ENCODE results near the gene CKM.

The CKM gene

DNA sequence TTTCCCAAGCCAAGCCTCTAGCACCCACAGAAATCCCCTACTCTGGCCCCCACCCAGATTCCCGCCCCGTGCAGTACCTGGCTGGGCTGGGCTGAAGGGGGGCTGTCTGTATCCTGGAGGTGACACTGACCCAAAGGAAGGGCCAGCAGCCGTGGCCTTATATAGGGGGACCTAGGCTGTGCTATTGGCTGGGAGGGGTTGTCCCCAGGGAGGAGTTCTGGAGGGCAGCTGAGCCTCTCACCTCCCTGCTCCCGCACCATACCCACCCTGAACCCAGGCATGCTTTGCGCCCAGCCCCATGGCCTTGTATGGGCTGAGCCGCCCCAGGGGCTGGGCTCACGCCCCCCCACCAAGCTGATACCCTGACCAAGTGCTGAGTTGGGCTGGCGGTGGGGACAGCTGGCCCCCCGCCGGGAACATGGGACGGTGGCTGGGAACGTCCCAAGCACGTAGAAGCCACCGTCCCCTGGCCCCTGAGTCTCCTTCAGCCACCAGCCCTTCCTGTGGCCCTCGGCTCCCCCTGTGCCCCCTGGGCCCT, at the start of gene CKM:
TSS of gene CKM (minus strand) at position 132 of the 538 bp plus-strand sequence. CDS start 3,162 bp downstream, outside the sequence.
- no peak for DNase-seq

DNA sequence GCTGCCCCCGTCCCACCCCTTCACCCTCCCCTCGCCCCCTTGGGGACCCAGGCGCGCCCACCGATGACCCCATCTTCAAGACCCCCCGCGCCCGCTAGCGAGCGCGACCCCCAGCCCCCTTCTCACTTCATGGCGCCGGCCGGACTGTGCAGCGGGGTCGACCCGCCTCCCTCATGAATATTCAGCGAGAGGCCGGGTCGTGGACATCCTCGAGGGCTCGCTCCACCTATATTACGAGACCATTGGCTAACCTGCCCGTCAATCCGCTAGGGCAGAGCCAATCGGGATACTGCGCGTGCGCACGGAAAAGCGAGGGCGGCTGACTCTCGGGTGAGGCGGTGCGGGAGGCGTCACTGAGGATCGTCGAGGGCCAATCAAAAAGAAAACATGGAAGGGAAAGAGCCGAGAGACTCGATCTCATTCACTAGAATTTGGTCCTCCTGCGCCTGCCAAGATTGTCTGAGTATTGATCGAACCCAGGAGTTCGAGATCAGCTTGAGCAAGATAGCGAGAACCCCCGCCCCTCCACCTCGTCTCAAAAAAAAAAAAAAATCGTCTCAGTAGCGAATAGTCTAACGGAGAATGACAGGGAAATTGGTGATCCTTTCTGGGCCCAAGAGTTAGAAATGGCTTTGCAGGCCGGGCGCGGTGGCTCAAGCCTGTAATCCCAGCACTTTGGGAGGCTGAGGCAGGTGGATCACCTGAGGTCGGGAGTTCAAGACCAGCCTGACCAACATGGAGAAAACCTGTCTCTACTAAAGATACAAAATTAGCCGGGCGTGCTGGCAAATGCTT, 47.9 kb upstream of the CKM start, which contains the start of gene ERCC2:
TSS of gene ERCC2 (minus strand) at position 164 of the 795 bp plus-strand sequence. CDS start at position 131, 33 bp downstream.
- peak; percentile 99 for DNase-seq

DNA sequence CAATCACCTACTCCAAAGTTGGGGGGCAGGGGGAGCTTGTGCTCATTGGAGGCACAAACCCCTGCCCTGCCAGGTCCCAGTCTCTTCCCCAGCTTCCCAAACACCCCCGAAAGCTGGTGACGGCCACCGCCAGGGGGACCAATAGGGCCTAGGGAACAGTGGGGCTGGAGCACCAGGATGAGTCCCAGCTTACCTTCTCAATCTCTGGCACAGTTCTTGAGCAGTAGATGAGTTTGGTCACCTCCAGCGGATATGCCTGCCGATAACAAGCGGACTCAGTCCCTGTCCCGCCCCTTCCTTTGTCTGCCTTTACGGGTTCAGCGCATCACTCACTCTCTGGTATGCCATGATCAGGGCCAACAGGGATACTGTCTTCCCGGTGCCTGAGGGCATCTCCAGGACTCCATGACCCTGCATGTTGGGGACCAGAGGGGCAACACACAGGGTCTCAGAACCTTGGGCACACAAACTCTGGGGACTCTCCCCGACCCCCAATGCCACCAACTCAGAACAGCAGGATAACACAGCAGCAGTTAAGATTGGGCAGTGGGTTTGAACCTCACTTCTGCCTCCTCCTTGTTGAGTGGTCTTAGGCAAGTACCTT, 46.2 kb upstream of the CKM start:
- no peak for DNase-seq

DNA sequence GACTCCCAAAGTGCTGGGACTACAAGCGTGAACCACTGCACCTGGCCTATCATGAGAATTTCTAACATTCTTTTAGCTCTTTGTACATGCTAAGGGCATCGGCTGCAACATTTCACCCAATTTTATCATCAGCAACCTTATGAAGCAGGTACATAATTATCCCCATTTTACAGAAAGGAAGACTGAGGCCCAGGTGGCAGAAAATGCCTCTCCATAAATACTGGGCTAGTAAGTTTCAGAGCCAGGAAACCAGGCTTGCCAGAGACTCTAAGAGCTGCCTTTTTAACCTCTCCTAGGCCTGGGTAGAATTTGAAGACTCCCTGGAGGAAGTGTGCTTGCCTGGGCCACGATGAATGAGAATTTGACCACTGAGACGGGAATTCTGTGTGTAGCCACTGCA, 45.5 kb upstream of the CKM start:
- DNase-seq = no peak

DNA sequence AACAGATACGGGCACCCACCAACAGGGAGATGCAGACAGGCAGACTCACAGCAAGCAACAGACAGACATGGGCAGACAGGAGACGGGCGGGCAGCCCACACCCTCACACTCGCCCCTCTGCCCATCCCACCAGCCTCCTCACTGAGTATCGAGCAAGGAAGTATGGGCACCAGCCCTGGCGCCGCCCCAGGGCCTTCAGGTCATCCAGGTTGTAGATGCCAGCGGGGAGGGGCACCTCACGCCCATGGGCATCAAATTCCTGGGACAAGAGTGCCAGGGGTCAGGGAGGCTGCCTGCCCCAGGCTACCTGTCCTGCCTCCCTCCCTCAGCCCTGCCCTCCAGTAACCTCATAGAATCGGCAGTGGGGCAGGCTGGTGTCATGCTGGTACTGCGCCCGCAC, 42.0 kb upstream of the CKM start:
- DNase-seq = no peak

DNA sequence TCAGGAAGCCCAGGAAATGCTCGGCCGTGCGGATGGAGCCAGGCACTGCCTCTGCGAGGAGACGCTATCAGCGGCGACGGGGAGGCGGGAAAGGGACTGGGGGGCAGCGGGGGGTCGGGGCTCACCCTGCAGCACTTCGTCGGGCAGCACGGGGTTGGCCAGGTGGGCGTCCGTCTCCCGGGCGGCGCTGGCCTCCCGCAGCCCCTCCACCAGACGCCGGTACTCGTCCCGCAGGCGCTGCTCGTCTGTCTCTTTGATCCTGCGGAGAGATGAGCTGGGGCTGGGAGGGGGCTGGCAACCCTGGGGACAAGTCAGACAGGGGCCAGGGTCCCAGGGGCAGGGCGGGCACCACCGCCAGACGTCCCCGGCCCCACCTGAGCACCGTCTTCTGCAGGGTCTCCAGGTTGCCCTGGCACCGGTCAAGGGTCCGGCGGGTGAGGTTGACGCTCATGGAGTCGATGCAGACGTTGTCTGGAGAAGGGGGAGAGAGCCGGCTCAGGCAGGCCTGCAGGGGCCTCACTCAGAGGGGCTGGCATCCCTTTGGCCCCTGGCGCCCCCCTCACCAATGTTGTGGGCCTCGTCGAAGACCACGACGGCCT, 41.3 kb upstream of the CKM start:
- no peak for DNase-seq

DNA sequence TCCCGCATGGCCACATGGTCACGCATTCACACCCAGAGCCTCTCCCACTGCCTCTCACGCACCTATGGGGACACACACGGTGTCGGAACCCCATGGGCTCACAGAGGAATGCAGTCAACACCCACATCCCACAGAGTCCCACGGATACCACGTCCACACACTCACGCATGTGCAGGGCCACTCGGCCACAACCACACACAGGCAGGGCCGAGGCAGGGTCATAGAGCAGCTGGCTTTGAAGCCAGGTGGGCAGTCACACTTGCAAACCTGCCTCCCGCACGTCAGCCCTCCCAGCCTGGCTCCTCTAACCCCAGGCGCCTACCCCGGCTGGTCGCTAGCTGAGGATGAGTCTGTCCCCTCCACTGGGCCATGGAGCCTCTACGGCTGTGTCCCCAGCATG, 39.6 kb upstream of the CKM start:
- DNase-seq = no peak

DNA sequence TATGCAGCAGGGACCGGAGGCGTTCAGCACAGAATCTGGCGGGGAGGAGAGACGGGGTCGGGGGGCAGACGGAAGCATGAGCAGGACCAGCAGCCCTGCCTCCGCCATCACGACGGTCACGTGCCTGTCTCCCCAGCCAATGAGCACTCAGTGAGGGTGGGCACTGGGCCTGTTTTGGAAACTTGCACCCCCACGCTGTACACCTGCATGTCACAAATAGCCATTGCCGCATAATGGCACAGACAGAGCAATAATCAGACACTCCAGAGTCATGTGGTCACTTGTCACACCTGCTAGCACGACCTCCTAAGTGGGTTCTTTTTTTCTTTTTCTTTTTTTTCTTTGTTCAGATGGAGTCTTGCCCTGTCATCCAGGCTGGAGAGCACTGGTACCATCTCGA, 38.9 kb upstream of the CKM start:
- DNase-seq = no peak

DNA sequence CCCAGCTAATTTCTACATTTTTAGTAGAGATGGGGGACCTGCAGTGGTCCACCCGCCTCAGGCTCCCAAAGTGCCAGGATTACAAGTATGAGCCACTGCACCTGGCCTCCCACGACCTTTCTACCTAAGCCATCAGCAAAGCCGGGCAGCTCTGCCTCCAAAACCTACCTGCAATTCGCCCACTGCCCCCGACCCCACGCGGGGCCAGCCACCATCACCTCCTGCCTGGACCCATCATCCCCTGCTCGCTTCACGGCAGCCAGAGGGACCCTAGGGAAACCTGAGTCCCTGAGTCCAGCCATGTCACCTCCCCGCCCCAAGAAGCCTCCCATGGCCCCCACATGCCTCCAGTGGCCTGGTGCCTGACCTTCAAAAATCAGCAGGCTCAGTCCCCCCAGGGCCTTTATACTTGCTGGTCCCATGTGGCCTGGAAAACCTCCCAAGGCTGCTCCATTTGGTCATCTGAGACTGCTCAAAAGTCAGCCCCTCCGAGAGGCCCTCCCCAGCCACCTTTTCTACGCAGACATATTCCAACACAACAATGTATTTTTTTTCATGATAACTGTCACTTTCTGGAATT, 35.6 kb upstream of the CKM start:
- no peak for DNase-seq

DNA sequence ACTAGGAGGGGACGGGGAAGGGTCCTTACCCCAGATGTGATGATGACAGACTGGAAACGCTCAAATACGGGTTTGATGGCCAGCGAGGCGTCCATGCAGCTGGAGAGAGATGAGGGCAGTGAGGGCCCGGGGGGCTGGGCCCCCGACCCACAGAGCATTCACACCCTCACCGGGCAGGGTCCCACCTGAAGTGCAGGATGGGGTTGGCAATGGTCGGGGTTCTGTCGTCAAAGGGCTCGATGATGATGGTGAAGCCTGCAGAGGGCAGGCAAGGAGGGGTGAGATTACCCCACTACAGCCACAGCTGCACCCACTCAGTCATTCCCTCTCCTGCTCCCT, 34.7 kb upstream of the CKM start:
- no peak for DNase-seq

DNA sequence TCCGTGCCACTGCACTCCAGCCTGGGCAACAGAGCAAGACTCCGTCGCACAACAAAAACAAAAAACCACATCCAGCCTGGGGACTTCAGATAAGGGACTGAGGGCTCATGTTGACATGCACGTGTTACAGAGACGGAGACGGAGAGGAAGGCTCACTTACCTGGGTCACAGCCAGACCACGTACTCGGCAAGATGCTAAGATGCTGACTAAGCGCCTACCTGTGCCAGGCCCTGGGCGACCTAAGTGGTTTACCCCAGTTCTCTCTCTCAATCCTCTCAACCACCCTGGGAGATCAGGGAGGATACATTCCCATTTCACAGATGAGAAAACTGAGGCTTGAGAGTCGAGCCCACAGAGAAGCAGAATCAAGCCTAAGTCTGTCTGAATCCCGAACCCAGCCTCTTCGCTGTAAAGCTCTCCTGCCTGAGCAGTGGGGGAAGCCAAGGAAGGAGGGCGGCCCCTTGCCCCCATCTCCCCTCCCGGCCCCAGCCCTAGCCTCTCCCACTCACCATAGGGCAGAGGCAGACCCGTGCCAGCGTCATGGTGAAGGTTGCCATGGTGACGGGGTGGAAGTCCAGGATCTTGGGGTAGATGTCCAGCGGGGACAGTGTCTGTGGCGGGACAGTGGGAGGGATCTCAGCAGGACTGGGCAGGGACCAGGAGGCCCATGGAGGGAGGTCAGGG, 34.2 kb upstream of the CKM start:
- no peak for DNase-seq

DNA sequence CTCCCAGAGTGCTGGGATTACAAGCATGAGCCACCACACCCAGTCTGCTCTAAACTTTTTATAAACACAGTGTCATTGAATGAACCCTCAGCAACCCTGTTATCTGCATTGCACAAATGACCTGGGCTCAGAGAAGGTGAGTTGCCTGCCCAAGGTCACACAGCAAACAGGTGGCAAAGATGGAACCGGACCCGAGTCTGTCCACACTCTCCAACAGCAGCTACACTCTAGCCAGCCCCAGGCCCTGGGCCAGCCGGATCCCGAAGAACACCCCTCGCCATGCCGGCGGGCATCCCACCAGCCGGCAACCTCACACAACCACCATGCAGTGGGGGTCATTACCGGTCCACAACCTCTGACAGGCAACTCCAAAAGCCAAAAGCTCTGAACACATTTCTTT, 33.2 kb upstream of the CKM start:
- no peak for DNase-seq

DNA sequence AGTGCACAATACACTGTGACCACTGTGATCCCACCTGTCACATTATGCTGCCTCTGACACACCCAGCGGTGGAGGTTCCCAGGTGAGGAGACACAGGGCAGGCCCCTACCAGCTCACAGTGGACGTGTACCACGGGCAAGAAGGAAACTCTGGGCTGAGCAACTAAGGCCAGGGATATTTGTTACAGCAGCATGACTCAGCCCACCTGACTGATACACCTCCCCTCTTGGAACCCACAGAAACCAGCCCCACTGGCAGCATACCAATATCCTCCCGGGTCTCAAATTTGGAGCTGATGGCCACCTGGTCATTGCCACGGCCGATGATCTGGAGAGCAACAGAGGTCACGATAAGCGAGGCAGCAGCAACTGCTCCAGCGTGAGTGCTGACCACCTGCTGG, 32.7 kb upstream of the CKM start:
- no peak for DNase-seq

DNA sequence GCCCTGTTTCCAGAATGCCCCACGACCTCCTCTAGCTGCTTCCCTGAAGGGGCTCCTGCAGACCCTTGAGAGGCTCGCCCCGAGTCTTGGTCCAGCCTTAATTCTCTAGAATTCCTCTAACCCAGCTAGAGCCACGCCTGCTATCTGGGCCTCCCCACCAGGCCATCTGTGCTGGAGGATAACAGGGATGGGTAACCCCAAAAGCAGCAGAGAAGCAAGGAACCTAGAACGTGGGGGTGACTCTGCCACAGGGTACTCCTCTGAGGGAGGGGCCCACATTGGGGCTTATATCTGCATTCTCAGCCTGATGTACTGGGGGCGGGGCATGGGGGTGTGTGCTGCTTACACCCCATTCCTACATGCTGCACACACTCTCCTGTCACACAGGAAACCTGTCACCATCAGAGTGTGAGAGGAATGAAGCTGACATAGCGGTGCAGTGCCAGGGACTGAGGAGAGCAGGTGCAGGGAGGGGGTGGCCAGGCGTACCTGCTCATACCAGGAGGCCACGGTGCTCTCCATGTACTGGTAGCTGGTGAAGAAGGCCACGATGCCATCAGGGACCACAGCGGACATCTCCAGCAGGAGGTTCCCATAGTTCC, 31.7 kb upstream of the CKM start:
- DNase-seq = no peak

DNA sequence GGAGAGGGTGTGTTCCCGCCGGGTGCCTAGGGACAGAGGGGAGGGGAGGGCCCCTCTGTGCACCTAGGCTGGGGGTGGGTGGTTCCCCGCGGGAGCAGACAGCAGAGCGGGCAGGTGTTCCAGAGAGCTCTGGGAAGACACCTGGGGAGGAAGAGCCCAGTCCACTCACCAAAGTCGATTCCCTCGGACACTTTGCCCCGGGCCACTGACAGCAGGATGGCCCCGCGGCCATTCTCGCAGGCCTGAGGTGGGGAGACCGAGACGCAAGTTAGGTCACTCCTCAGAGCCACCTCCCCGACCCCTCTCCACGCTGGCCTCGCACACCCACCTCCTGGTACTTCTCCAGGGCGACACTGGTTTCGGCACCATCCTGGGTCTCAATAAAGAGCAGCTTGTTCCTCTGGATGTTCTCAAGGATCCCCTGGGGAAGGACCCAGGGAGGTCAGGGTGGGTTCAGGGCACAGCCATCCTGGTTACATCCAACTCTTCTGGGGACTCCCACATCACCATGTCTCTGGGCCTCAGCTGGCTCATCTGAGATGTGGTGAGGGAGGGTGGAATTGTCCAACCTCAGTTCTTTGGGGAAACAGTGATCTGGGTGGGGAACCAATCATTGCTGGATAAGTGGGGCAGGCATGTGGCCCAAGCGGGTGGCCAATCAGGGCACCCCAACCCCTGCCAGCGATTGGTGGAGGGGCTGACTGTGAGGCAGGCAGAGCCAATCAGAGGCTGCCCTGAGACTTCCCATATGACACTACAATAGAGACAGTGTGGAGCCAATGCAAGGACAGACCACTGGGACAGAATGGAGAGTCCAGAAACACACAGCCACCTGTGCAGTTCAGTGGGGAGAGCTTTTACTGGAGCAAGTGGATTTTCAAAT, 30.5 kb upstream of the CKM start:
- no peak for DNase-seq

DNA sequence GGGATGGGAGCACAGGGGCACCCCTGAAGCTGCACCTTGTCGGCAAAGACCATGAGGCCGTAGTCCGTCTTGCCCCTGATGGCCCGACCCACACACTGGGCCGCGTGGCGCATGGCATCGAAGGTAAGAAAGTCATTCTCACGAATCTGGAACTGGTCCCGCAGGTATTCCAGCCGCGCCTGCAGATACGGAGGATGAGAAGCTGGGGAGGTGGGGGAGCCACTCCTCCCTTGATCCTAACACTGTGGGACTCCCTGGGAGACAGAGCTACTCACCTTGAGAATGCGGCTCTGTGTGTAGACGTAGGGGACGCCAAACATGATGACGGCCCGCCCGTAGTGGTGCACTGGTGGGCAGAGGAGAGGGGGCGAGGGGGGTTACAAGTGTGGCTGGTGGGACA, 29.8 kb upstream of the CKM start:
- no peak for DNase-seq

DNA sequence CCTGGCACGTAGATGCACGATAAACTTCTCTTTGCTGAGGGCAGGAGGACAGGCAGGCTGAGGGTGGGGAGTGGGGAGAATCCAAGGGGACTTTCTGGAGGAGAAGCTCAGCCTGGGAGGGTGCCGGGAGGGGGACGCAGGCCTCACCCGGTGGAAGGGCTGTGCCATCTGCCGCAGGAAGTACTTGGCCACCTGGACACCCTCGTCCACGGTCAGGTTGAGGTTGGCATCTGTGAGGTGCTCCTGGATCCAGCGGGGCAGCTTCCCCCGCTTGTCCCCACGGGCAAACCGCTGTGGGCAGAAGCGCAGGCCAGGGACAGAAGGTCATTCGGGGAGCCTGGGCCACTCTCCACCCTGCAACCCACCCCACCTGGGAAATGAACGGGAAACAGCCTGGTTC, 29.4 kb upstream of the CKM start:
- no peak for DNase-seq

DNA sequence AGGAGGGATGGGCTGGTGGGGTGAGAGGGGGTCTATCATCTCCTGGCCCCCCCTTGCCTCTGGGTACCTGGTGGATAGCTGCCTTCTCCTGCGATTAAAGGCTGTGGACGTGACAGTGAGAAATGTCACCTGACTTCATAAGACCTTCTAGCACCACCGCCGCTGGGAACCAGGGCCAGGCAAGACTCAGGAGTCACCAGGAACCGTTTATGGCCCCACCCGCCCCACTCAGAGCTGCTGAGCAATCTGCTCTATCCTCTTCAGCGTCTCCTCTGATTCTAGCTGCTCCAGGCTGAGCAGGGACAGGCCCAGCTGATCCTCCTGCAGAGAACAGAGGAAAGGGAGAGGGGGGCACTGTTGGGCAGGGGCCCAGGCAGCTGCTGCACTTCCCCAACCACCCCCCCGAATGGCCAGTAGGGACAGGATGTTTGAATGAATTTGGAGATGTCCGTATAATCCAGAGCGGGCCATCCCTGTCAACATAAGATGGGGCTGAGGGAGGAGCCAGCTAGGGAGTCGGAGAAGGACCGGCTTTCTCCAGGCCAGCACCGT, 28.8 kb upstream of the CKM start:
- DNase-seq = no peak

DNA sequence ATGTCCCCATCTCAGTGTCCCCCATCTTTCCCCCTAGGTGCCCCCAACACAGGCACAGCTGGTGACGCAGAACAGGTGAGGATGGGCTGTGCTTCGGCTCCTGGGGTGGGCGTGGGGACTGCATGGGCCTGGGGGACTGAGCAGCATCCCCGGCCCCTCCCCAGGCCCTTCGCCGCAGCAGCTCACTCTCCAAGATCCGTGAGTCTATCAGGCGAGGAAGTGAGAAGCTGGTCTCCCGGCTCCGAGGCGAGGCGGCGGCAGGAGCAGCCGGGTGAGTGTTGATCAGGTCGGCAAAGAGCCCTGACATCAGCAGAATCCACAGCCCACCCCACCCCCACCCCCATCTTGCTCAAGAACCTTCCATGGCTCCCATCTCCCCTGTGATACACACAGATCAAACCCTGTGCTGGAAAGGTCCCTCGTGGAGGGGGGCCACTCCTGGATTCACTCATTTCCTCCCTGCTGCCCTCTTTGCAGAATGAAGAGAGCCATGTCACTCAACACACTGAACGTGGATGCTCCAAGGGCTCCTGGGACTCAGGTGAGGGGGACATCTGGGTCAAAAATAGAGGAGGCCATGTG, 27.9 kb upstream of the CKM start:
- DNase-seq = no peak

DNA sequence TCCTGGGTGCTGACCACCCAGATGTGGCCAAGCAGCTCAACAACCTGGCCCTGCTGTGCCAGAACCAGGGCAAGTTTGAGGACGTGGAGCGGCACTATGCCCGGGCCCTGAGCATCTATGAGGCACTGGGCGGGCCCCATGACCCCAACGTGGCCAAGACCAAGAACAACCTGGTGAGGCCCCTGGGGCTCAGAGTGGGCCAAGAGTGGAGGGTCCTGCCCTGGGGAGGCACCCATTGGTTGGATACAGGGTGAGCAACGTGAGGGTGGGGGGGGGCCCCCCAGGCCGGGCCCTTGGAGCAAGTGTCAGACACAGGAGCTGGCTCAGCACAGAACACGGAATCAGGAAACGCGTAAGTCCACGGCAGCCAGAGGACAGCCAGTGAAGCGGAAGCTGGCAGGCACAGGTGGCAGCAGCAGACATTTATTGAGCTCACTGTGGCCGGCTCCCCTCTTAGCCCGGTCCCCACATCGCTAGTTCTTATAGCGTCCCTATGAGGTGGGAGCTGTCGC, 26.8 kb upstream of the CKM start:
- no peak for DNase-seq

DNA sequence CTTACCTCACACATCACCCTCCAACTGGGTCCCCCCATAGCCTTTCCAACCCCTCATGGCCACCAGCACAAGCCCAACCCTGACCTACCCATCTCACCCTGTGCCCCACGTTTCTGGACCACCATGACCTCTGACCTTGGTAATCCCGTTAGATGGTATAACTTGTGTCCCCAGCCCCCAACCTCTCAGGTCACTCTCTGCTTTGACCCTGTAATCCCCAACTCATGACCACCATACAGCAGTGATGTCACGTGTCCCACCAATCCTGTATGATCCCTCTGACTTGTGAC, 26.4 kb upstream of the CKM start:
- no peak for DNase-seq

Measured in suppressor macrophage treated with lipopolysaccharide for 4 hours (primary cell).